Suprapubic skin (tissue), 4 donors: ENCODE results near the gene TMEM213. TPM values are rescaled to one million over a fixed set of nuclear protein-coding genes. Genes with fewer than 3 reads are reported as not detected.

ENCODE experiments used
- DNase-seq, 2 donors: peaks; one replicate each; pipeline ENCODE4 v3.0.0-alpha.2; 2019; ENCODE audit warnings: low spot score in 2 of 2
- H3K27ac ChIP-seq: fragments of 200-600 bp; sonication (generic); one replicate; pipeline ENCODE4 v1.5.1; 2019
- H3K27me3 ChIP-seq: fragments of 200-600 bp; sonication (generic); one replicate; pipeline ENCODE4 v1.5.1; 2019
- H3K36me3 ChIP-seq: fragments of 200-600 bp; sonication (generic); one replicate; pipeline ENCODE4 v1.5.1; 2019
- H3K4me1 ChIP-seq: fragments of 200-600 bp; sonication (generic); one replicate; pipeline ENCODE4 v1.5.1; 2019
- H3K4me3 ChIP-seq: fragments of 200-600 bp; sonication (generic); one replicate; pipeline ENCODE4 v1.5.1; 2019; ENCODE audit warnings: mild to moderate bottlenecking
- H3K9me3 ChIP-seq: fragments of 200-600 bp; sonication (generic); one replicate; pipeline ENCODE4 v1.5.1; 2019
- EP300 ChIP-seq: sonication (generic); formaldehyde crosslinking; IDR thresholded peaks from one replicate; pipeline ENCODE4 v1.6.1; 2017; ENCODE audit warnings: antibody characterized with exemption
- POLR2A ChIP-seq, 2 donors: fragments of 450-650 bp; IDR thresholded peaks; one replicate each; pipeline ENCODE4 v1.6.1; 2017; ENCODE audit warnings: antibody characterized with exemption in 2 of 2, mild to moderate bottlenecking in 2 of 2, moderate library complexity in 2 of 2
- POLR2AphosphoS5 ChIP-seq, 3 donors: sonication (generic); formaldehyde crosslinking; IDR thresholded peaks; one replicate each; pipeline ENCODE4 v1.6.1; 2017; ENCODE audit warnings: antibody characterized with exemption in 3 of 3
- WGBS: methylation state at CpG from one replicate; pipeline ENCODE4 v1.1.5; 2018; 5-methylcytosine and 5-hydroxymethylcytosine counted together
- total RNA-seq, 4 donors: library from RNA; depleted of rRNA; stranded (reverse); fragments of >200 nt; gene quantifications; one replicate each; pipeline ENCODE4 v1.1.0, GENCODE V29; 2016
- TF ChIP-seq, protein P1 (sequence below), 2 donors: fragments of 200-600 bp in 1 of 2; fragments of 450-650 bp in 1 of 2; sonication (generic) in 1 of 2; IDR thresholded peaks; one replicate each; pipeline ENCODE4 v1.5.1; 2016 to 2019; ENCODE audit warnings: antibody characterized with exemption in 2 of 2, mild to moderate bottlenecking in 1 of 2, moderate library complexity in 1 of 2

Gene TMEM213
- total RNA-seq, 4 donors from 2014 or later, result 11.4 to 20.8 (median 14.8) TPM

DNA sequence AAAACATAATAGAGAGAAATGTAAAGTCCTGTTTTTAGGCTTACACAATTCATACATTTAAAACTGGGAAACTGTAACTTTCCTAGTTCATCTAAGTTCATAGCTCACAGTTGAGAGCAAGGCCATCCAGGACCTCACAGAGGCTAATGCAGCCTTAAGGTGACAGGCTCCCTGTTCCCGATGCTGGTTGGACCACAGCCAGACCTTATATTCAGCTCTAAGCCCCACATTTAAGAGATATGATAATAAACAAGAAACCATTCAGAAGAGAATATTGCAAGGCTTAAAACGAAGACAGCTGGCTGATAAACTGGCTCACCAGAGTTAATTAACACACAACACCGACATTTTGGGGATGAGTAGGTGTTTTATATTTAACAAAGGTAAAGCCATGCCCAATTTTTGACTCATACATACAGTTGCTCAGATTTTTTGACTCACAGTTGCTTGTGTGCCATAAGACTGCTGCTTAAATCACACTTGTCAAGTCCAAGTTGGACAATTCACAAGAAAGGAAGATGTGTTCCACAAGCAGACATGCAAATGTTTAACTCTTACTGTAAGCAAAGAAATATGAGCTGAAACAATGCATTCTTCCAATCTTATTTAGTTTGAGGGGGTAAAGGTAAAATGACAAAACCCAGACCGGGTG is 41.1 kb upstream of the TMEM213 start:
- H3K27me3 ChIP-seq, result no peaks in the 10 kb centered on the region
- H3K27ac ChIP-seq, result no peak overlapping the region
- TF ChIP-seq, protein P1, sequence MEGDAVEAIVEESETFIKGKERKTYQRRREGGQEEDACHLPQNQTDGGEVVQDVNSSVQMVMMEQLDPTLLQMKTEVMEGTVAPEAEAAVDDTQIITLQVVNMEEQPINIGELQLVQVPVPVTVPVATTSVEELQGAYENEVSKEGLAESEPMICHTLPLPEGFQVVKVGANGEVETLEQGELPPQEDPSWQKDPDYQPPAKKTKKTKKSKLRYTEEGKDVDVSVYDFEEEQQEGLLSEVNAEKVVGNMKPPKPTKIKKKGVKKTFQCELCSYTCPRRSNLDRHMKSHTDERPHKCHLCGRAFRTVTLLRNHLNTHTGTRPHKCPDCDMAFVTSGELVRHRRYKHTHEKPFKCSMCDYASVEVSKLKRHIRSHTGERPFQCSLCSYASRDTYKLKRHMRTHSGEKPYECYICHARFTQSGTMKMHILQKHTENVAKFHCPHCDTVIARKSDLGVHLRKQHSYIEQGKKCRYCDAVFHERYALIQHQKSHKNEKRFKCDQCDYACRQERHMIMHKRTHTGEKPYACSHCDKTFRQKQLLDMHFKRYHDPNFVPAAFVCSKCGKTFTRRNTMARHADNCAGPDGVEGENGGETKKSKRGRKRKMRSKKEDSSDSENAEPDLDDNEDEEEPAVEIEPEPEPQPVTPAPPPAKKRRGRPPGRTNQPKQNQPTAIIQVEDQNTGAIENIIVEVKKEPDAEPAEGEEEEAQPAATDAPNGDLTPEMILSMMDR (IDR thresholded peaks at IDR 0.05), result no peak
- TF ChIP-seq POLR2AphosphoS5 (IDR thresholded peaks at IDR 0.05), result no peak
- TF ChIP-seq EP300, result no peak
- no peak for TF ChIP-seq POLR2A (IDR thresholded peaks at IDR 0.05)
- no peak overlapping the region for H3K4me3 ChIP-seq
- peaks cover 9% of the 10 kb centered on the region for H3K4me1 ChIP-seq
- DNase-seq, result no peak
- 51% methylated on average over 4 of the region's 4 CpGs for WGBS
- no peaks in the 10 kb centered on the region for H3K36me3 ChIP-seq
- H3K9me3 ChIP-seq, result no peaks in the 10 kb centered on the region

DNA sequence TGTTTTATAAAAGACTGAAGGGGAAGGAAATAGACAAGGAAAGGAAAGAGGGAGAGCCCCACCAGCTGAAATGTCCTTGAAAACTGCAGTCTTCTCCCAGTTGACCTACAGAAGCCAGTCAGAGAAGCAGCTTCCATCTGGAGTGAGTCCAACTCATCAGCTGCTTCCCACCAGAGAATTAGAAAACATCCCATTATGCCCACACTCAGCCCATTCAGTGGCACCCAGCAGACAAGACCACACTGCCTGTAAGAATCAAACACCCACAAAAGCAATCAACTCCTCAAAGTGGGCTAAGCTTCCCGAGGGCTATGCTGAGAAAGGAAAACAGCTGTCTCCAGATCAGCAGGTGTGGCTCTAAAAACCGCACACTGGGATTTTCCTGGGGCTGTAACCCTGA is 29.6 kb upstream of the TMEM213 start:
- no peaks in the 10 kb centered on the region for H3K36me3 ChIP-seq
- 46% methylated on average over 2 of the region's 2 CpGs for WGBS

DNA sequence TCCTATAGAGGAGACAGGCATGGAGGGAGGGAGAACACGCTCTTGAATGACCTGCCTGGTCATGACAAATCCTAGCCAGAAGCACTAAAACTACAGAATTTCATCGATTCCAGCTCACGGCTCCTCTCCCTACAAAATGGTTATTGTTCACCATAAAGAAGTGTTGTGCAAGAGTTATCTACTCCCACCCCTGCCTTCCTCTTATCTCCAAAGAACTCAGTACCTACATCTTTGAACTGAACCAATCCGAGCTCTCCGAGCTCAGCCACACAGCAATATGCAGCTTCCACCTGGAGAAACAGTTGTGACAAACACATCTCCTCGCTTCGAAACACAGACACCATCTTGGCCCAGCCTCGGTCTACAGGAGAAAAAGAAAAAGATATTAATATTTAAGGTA is 26.9 kb upstream of the TMEM213 start:
- TF ChIP-seq EP300, result no peak
- TF ChIP-seq POLR2A (IDR thresholded peaks at IDR 0.05), result no peak
- no peak for TF ChIP-seq POLR2AphosphoS5 (IDR thresholded peaks at IDR 0.05)
- TF ChIP-seq, protein P1 (IDR thresholded peaks at IDR 0.05), result no peak
- Histone ChIP-seq H3K27me3 (peaks cover 4% of the 10 kb centered on the region), H3K9me3 (no peaks in the 10 kb centered on the region), H3K36me3 (no peaks in the 10 kb centered on the region), H3K27ac (no peak overlapping the region), H3K4me1 (no peaks in the 10 kb centered on the region), H3K4me3 (no peak overlapping the region)
- WGBS, result 79% methylated on average over 8 of the region's 8 CpGs
- peak in 1 of 2 donors; percentile 23 for DNase-seq

More for the DNA sequence above, 29.6 kb upstream of the TMEM213 start:
- TF ChIP-seq, protein P1 (IDR thresholded peaks at IDR 0.05), result no peak
- TF ChIP-seq EP300 (no peak), POLR2AphosphoS5 (IDR thresholded peaks at IDR 0.05) (no peak), POLR2A (IDR thresholded peaks at IDR 0.05) (no peak)
- H3K4me1 ChIP-seq, result no peaks in the 10 kb centered on the region
- H3K27me3 ChIP-seq, result no peaks in the 10 kb centered on the region
- H3K27ac ChIP-seq, result no peak overlapping the region
- no peak for DNase-seq
- H3K9me3 ChIP-seq, result no peaks in the 10 kb centered on the region
- no peak overlapping the region for H3K4me3 ChIP-seq

DNA sequence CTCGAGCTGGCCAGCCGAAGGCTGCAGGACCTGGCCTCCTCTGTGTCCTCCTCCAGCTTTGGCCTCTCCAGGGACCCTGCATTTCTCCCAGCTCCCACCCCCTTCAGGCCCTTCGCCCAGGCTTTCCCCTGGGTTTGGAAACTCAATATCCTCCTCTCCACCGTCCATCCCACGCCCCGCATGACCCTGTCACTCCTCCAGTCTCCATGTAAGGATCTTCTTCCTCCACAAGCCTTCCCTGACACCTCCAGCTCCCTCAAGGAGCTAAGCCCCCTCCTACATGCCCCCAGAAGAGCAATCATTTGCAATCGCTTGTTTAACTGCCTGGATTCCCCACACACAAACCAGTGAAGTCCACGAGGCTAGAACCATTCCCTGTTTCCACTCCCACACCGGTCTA is 24.6 kb upstream of the TMEM213 start:
- Histone ChIP-seq H3K4me1 (no peaks in the 10 kb centered on the region), H3K27me3 (peaks cover 4% of the 10 kb centered on the region), H3K4me3 (no peak overlapping the region), H3K36me3 (no peaks in the 10 kb centered on the region), H3K9me3 (no peaks in the 10 kb centered on the region), H3K27ac (peak overlapping the region; percentile 46)
- TF ChIP-seq POLR2A (IDR thresholded peaks at IDR 0.05), result no peak
- no peak for TF ChIP-seq EP300
- TF ChIP-seq POLR2AphosphoS5 (IDR thresholded peaks at IDR 0.05), result no peak
- TF ChIP-seq, protein P1 (IDR thresholded peaks at IDR 0.05), result no peak
- DNase-seq, result peak in 1 of 2 donors; percentile 50
- WGBS, result 77% methylated on average over 9 of the region's 9 CpGs

DNA sequence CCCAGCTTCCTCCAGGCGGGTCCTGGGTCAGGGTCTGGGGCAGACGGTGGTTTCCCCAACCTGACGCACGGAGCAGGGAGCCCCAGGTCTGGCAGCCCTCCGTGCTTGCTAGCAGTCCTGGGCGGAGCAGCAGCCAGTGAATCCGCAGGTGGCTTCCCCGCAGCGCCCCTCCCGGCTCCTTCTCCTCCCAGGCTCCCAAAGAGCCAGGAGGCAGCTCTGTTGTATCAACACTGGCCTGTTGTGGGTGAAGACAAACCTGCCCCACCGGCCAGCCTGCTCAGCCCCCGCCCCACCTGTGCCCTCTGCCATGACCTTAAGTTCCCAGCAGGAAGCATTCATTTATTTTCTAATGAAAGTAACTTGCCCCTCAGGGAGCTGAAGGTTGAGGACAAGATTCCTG is 24.0 kb upstream of the TMEM213 start:
- WGBS, result 14% methylated on average over 6 of the region's 12 CpGs
- Histone ChIP-seq H3K4me3 (no peak overlapping the region), H3K9me3 (no peaks in the 10 kb centered on the region), H3K27ac (peak overlapping the region; percentile 46), H3K27me3 (peaks cover 4% of the 10 kb centered on the region), H3K36me3 (no peaks in the 10 kb centered on the region), H3K4me1 (no peaks in the 10 kb centered on the region)
- DNase-seq, result peak in 1 of 2 donors; percentile 76
- TF ChIP-seq POLR2A (IDR thresholded peaks at IDR 0.05) (no peak), EP300 (no peak)
